H1 (cell line): Measurements from ENCODE around the gene SAP30. TPM values are rescaled to one million over a fixed set of nuclear protein-coding genes. Genes with fewer than 3 reads are reported as not detected.

Source experiments
- SUZ12 ChIP-seq: fragments of 200-600 bp; sonication (generic); IDR thresholded peaks from 2 replicates; pipeline ENCODE4 v1.6.1; 2012; ENCODE audit warnings: mild to moderate bottlenecking, inconsistent platforms, low read length, moderate library complexity, mixed read lengths
- TCF12 ChIP-seq: IDR thresholded peaks from 2 replicates; pipeline ENCODE4 v1.6.1; 2011; ENCODE audit warnings: low read depth, mild to moderate bottlenecking, low read length
- polyA plus RNA-seq, 7 experiments: library from polyadenylated mRNA; depleted of rRNA in 3 of 7; stranded (reverse) in 5 of 7; unstranded in 2 of 7; fragments of >200 nt in 5 of 7; fragments of 200-250 nt in 2 of 7; gene quantifications; 1 replicate in 5 of 7; 2 replicates in 1 of 7; 4 replicates in 1 of 7; pipeline versions ENCODE4 v1.2.1 to v1.2.3, GENCODE V29; 2011 to 2013; ENCODE audit warnings: missing spikeins in 2 of 7, mixed read lengths in 2 of 7
- total RNA-seq: library from RNA; stranded (reverse); fragmentation: NEBNext Ultra II Directional; extraction: Animal tissue kit (Norgen Biotek cat#: 25700); gene quantifications from 2 replicates; pipeline ENCODE4 v1.2.1, GENCODE V29; 2021
- TF ChIP-seq, protein P1 (sequence below): IDR thresholded peaks from 2 replicates; pipeline ENCODE4 v1.6.1; 2011; ENCODE audit warnings: low read depth, mild to moderate bottlenecking, low read length; ENCODE audit not compliant: insufficient read depth

Gene SAP30
- total and polyA plus RNA-seq, 2 of the 8 experiments (the other 6 are each of a cell fraction or from before 2014, with no cell fraction given) = 7.7 to 21.1 TPM

DNA sequence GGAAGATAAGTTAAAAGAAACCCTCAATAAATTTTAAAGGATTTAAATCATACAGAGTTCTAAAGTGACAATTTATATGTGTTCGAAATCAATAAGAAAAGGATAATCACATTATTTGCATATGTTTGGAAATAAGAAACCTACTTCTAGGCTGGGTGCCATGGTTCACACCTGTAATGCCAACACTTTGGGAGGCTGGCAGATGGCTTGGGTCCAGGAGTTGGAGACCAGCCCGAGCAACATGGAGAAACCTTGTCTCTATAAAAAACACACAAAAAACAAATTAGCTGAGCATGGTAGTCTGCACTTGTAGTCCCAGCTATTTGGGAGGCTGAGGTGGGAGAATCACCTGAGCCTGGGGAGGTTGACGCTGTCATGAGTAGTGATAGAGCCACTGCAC is 8.1 kb upstream of the SAP30 start (continued):
- TF ChIP-seq, protein P1, sequence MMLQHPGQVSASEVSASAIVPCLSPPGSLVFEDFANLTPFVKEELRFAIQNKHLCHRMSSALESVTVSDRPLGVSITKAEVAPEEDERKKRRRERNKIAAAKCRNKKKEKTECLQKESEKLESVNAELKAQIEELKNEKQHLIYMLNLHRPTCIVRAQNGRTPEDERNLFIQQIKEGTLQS = no peak
- no peak for TF ChIP-seq SUZ12
- TF ChIP-seq TCF12 = no peak
- TF ChIP-seq, all 59 proteins: peak for 0
